KG1 (cell line): ENCODE data around the gene RPTOR.

ENCODE experiments used
- DNase-seq: peaks from one replicate; lab custom pipeline; 2025; lab: John Stamatoyannopoulos, UW

Gene RPTOR

DNA sequence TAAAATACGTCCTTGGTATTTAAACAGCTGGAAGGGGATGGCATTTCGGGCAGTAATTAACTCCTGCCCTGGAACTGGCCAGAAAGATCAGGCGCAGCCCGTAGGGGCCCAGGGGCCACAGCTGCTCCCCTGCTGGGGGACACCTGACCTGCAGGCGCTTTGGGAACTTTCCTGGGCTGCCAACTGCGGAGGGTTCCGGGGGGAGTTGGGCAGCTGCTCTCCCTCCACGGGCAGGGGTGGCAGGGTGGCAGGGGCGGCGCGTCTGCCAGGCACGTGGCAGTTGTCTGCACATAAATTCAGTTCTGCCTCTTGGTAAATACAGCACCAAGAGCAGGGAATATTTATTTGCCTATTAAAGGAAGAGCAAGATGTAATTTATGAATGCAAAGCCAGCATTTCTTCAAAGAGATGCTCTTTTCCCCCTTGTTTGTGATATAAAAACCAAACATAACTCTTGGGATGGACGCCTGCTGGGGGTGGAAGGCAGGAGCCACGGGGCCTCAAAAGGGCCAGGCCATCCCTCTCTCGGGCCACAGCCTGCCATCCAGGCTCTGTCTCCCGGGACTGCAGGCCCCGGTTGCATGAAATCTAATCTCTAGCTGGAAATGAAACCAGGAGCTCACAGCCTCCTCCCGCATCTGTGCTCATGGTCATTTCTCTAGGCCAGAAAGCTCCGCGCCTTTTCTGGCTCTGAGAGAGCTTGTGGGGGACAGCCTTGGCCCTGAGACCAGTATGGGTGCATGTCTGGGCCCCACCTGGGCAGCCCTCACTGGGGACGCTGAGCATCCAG lies 417.1 kb downstream of the RPTOR start:
- DNase-seq: no peak

DNA sequence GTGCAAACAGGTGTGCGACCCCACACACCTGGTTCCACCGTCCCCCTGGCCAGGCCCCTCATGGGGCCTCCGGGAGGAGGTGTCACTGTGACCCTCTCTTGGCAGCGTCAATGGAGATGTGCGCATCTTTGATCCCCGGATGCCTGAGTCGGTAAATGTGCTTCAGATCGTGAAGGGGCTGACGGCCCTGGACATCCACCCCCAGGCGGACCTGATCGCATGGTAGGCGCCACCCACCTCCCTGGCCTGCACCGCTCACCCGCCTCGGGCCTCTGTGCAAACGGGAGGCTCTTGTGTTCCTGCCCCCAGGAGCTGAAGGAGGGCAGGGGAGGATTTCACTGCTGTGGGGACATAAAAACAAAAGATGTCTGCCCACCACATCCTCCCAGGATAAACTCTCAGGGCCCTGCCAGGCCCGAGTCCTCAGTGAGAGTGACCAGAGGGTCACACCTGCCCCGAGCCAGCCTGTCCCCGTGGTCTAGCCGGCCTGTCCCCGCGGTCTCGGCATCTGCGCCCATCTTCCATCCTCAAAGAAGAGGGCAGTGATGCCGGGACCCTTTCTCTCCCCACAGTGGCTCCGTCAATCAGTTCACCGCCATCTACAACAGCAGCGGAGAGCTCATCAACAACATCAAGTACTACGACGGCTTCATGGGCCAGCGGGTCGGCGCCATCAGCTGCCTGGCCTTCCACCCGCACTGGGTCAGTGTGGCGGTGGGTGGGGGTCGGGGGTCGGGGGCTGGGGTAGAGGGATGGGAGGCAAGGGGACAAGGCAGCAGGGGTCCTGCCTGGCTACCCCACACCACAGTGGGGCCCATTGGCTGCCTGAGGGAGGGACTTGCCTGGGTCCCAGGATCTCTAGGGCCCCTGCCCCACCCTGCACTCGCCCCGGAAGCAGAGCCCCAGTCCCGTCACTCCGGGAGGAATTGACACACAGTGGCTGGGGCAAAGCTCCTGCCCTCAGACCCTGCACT lies 418.0 kb downstream of the RPTOR start:
- no peak for DNase-seq

DNA sequence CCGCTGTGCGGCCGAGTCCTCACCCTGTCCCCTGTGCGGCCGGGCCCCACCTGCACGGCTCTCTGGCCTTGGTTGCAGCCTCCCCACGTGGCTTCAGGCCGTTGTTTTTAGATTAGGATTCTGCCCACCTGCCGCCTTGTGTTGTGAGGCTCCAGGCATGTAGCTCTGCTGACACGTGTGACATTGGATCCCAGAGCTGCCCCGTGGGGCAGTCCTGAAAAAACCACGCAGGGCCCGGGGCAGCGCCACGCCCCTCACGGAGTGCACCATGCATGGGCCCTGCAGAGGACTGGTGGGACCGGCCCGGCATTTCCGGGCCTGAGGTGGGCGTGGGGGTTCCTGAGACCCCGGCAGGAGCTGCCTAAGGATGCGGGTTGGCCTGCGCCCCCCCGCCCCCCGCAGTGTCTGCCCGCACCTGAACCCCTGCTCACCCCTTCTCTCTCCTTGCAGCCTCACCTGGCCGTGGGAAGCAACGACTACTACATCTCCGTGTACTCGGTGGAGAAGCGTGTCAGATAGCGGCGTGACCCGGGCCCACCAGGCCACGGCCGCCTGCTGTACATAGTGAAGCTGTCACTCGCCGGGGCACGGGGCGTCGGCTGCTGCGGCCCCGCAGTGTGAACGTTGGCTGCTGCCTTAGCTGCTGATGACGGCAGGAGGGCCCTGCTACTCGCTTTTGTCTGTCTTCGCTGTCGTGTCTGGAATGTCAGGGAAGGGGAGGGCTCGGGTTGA lies 419.3 kb downstream of the RPTOR start:
- no peak for DNase-seq

DNA sequence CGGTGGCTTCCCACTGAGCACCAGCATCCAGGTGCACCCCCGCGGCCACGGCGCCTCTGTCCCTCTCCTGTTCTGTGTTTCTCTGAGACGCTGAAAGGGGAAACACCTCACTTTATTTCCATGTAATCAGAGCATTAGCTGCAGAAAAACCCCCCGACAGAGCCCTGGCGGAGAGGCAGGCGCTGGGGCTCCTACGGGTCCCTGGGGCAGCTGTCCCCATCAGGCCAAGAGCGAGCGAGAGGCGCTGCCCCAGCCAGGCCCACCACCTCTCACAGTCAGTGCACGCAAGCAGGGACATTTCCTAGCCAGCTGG lies 419.9 kb downstream of the RPTOR start:
- DNase-seq: no peak

DNA sequence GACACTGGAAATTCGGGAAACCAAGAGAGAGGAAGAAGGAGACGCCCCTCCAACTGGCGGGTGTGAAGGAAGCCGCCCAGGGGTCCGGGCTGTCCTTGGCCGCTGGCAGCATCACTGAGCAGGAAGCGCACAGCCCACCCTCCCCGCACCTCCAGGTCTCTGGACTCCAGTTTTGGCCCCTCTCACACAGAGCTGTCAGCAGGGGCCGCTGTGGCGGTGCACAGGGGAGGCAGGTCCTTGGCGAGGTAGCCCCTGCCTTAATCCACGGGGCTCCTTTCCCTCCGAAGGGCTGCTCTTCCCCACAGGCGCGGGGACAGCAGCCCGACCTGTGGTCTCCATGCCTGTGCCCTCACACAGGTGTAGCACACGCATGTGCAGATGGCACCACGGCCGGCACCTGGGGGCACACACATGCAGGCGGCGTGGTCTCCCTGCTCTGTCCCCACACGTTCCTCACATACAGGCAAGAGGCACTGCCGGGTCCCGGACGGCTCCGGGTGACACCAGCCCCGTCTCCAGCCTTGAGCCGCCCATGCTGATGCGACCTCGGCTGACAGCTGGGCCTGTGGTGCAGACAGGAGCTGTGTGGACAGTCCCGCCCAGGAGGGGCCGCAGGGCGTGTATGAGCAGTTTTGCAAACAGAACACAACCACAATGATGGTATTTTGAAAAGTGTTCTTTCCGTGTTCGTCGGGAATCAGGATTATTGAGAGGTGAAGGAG lies 420.4 kb downstream of the RPTOR start:
- DNase-seq: no peak

DNA sequence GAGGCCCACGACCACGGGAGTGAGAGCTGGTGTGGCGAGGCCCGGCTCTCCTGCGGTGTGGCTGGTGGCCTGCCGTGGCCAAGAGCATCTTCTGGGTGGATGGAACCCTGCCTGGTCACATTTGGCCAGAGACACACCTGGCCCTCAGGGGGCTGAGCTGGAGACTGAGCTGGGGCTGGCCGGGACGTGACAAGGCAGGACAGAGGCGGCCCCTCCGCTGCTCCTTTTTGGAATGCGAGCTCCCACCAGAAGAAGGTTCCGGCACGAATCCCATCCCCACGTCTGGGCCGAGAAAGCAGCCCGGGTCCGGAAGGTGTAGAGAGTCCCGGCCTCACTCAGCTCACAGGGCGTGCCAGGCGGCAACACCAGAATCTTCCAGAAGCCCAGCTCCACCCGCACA lies 421.0 kb downstream of the RPTOR start:
- DNase-seq: no peak

DNA sequence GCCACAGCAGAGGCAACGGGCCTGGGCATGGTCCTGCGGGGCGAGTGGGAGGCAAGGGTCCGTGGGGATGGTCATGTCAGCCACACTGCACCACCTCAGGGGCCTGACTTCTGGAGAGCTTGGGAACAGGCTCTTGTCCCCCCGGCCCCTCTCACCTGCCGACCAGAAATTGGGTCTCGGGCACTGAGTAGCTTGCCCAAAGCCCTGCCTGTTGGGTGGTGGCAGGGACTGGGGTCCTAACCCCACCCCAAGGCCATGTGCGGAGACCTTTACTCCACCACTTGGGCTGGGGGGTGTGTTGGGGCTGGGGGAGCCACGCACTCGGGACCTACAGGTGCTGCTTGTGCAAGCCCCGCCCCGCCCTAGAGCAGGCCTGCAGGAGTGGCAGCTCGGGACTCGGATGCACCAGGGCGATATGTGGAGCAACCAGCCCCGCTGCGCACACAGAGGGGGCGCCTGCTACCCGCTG lies 422.8 kb downstream of the RPTOR start:
- no peak for DNase-seq

DNA sequence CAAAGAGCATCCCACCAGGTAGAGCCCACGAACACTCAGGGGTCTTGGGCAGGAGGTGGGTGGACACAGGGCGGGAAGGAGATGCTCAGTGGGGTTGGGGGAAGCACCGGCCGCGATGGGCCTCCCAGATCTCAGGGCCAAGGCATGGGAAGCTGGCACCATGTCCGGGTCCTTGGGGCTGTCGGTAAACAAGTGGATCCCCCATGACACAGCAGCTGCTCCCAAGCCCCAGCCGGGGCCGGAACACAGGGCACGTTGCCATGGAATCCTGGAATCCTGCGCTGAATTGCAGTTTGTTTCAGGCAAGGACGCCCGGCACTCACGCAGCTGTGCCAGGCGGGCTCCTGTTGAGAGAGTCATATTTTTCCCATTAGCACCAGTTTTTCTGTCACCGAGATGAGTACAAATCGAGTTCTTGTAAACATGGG lies 424.0 kb downstream of the RPTOR start:
- DNase-seq: no peak

DNA sequence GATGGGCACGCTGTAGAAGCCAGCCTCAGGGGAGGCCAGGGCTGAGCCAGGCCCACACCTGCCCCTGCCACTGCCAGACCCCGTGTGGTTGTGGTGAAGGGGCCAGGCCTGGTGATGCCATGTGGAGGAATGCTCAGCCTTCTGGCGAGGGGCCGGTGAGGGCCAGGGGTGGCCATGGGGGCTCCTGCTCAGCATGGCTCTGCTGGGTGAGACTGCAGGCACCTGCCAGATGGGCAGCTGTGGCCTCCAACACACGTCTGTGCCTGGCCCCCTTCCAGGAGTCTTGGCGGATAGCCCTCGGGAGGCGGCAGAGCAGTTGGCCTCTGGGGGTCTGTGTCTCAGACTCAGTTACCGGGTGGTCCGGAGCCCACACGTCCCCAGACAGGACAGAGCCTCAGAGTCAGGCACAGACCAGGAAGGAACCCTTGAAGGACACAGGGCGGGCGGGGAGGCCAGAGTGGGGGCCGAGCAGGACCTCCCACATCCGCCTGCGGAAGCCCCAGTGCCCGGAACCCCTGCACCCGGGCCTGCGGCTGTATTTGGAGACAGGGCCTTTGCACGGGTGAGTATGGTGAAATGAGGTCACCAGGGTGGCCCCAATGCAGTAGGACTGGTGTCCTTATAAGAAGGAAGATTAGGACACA lies 424.5 kb downstream of the RPTOR start:
- no peak for DNase-seq

DNA sequence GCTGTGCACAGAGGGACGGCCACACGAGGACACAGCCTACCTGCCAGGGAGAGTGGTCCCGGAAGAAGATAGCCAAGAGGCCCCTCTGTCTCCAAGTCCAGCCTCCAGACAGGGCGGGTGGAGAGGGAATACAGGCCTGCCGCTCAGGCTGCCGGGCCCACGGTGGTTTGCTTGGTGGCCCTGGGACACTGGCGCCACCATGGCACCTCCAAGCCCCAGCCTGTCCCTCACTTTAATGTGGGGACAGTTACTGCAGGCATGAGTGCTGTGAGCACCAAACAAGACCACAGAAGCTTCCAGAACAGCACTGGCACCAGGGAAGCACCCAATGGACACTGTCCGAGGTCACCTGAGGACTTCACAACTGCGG lies 425.0 kb downstream of the RPTOR start:
- no peak for DNase-seq

DNA sequence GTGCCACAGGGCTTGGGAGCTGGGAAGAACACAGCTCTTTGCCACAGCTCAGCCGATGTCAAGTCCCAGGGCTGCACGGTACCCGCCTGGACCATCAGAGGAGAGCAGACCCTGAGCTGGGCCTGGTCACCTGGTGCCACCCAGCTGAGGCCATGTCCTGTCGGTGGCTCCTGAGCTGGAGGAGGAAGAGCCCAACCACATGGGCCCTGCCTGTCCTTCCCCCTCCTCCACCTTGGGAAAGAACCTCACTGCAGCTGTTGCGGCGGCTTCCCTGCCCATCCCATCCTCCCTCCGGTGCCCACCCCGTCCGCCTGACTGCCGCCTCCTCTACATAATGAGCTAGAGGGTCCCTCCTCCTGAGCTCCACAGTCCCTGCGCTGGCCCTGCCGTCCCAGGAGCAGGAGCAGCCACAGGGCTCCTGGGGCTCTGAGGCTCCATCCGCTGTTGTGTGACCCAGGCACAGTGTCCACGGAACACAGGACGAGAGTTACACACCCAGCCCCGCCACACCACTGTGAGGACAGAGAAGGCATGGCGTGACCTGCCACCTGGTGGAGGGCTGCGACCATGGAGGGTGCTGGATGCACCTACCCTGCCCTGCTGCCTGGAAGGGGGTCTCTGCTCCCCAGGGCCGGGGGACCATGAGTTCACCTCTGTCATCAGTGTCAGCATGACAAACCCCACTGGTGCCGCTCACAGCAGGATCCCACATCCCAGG lies 425.6 kb downstream of the RPTOR start:
- DNase-seq: no peak

DNA sequence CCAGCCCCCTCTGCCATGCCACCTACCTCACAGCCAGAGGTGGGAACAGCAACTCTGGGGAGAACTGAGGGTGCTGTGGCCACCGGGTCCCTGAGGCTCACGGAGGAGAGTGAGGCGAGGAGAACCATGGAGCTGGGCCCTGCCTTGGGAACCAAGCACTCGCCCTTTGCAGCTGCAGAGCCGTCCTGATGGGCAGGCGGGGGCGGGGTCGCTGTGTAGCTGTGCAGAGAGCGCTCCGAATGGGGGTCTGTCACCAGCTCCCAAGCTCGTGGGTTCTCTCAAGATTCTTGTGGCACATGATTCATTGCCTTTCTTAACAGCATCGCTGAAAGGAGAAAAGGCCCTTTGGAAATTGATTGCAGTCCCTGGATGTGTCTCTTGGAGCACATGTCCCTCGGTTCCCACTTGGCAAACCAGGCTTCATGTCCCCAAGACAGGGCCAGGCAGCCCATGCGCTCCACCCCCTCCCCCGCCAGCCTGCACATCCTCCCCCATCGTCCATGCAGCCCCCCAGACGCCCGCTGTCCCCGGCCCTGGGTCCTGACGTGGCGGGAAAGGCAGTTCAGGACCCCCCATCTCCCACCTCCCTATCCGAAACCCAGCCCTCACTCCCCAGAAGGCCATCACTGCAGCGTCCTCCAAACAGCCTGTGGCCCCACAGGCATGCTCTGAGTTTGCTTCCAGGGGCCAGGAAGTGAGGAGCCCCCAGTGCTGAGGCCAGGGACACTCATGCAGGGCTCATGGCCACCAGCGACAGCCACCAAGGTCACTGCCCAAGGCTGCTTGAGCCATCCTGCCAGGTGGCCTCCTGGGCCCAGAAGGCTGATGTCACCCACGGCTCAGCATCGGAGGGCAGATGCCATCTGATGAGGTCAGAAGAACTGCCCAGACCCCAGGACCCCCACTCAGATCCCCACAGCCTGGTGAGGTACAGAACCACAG lies 426.4 kb downstream of the RPTOR start:
- DNase-seq: no peak

DNA sequence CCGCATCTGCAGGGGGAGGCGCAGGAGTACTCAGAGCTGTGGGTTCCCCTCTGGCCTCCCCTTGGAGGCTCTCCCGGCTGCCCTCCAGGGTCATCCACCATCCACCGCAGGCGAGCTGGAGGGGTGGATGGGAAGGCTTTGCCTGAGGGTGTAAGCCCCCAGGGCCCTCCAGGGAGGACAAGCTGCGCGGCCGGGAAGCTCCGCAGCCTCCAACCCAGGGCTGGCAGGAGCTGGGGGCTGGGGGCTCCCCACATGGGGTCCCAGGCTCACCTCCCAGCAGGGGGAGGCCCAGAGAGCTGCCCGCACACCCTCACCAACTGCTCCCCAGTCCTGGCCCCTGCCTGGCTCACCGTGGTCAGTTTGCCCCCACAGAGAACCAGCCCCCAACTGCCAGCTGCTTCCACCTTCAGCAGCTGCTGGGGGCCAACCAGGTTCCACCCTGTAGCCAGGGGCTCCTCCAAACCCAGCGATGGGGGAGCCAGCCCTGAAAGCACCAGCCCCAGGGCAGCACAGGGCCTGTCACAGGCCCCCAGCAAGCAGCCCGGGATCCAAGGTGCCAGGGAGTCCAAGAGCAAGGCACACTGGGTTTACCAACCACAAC lies 427.2 kb downstream of the RPTOR start:
- no peak for DNase-seq

DNA sequence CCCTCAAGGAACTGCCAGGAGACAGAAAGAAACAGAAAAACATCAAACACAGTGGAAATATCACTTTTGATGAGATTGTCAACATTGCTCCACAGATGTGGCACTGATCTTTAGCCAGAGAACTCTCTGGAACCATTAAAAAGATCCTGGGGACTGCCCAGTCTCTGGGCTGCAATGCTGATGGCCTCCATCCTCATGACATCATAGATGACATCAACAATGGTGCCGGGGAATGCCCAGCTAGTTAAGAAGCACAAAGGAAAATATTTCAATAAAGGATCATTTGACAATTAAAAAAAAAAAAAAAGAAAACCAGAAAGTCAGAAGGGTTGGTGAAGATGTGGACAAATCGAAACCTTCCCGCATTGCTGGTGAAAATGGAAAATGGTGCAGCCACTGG lies 432.1 kb downstream of the RPTOR start:
- DNase-seq: no peak

DNA sequence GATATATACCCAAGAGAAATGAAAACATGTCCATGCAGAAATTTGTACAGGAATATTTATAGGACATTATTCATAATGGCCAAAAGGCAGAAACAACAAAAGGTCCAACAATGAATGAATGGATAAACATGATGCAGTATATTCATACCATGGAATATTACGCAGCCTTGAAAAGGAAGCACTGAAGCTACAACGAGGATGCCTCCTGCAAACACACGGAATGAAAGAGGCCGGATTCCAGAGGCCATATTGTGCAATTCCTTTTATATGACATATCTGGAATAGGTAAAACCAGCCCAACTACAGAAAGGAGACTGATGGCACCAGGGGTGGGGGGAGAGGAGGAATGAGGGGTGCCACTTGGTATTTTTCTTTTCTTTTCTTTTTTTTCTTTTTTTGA lies 432.5 kb downstream of the RPTOR start:
- DNase-seq: no peak

DNA sequence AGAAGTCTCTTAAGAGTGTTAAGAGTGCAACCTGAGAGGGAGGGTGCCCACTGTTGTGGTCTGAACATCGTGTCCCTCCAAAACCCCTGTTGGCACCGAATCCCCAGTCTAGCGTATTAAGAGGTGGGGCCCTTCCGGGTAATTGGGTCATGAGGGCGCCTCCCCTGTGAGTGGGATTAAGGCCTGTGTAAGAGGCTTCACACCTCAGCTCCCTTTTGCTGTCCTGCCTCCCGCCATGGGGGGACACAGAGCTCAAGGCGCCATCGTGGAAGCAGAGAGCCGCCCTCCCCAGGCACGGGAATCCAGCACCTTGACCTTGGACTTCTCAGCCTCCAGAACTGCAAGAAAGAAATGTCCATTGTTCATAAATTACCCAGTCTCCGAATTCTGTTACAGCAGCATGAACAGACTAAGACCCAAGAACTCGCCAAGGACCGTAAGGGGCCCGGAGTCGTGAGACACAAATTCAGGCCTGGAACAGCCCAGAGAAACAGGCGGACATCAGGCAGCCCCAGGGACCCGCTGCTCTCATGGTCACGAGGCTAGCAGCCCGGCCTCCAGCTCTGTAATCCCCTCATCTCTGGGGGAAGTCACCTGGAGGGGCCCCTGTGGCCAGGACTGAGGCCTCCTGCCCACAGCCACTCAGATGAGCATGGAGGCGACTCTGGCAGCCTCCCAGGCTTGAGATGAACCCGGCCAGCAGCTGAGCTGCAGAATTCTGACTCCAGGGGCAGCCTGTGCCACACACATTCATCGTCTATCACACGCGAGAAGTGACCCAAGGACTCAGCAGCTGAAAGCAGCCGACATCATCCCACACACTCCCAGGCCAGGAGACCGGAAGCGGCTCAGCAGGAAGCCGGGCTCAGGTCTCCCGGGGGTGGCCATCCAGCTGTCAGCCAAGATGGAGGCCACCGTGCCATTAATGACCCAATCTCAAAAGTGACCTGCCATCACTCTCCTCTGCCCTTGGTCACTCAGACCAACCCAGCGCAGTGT lies 434.2 kb downstream of the RPTOR start:
- no peak for DNase-seq

DNA sequence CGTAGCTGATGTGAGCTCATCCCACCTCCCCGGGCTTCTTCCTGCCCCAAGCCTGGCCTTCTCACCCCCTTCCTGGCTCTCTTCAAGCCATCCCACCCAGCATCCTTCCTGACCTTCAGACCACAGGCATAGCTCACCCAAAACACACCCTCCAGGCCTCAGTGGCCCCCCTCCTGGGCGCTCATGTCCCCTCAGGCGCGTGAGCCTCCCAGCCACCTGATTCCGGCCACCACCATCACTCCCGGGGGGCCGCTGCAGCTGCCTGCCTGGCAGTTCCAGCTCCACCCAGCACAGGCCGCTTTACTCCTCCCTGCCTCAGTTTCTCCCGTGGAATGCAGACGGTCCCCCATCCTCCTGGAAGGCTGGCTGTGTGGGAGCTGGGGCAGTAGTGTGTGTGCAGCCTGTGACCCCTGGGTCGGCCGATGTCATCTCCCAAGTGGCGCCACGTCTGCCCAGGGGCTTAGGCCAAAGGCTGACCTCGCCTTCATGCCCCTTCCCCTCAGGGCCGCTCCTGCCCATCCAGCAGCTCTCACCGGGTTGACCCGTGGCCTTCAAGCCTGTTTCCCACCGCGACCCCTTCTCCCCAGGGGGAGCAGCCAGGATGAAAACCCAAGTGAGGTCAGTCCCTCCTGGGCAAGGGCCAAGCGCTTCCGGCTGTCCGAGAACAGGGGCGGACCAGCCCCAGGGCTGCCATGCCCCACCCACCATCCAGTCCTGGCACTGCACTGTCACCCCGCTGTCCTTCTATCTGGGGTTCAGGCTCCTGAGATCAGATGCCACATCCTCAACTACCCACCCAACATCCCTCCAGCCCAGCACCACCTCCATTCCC lies 435.1 kb downstream of the RPTOR start:
- DNase-seq: no peak
